ENCODE data around the gene AFAP1.

GRCh38 chr4:7803992-7804755 lies 135.5 kb downstream of the AFAP1 start:
- no peak for TF ChIP-seq ZNF394 (tag by site-specific recombination; IDR thresholded peaks at IDR 0.05; ENCODE audit: borderline replicate concordance)
- no peak for TF ChIP-seq ZNF623 (tag by site-specific recombination; IDR thresholded peaks at IDR 0.05)
- TF ChIP-seq ZNF184 (tag by site-specific recombination; IDR thresholded peaks at IDR 0.05) = no peak
- TF ChIP-seq ZNF837 (tag by site-specific recombination; IDR thresholded peaks at IDR 0.05) = no peak
- TF ChIP-seq YY1 (tag by site-specific recombination; IDR thresholded peaks at IDR 0.05) = no peak
- TF ChIP-seq HOXC10 (CRISPR knock-in tag; IDR thresholded peaks at IDR 0.05) = no peak
- TF ChIP-seq ZNF747 (tag by site-specific recombination; IDR thresholded peaks at IDR 0.05) = no peak
- TF ChIP-seq CTCF (tag by site-specific recombination; IDR thresholded peaks at IDR 0.05) = peak; percentile 43; the same call in 1 of the 2 replicates
- TF ChIP-seq ZNF362 (tag by site-specific recombination; IDR thresholded peaks at IDR 0.05) = no peak
- TF ChIP-seq KLF16 (tag by site-specific recombination; IDR thresholded peaks at IDR 0.05) = no peak
- TF ChIP-seq PRDM1 (tag by site-specific recombination; IDR thresholded peaks at IDR 0.05) = no peak
- TF ChIP-seq KLF9 (tag by site-specific recombination; IDR thresholded peaks at IDR 0.05; ENCODE audit: low read depth) = no peak
- no peak for TF ChIP-seq ZBTB26 (tag by site-specific recombination; optimal IDR thresholded peaks at IDR 0.05)
